GM23248 (cell line): ENCODE results near the gene PKP3. TPM values are rescaled to one million over a fixed set of nuclear protein-coding genes. Genes with fewer than 3 reads are reported as not detected.

ENCODE experiments used
- DNase-seq: peaks from one replicate; pipeline ENCODE4 v3.0.0-alpha.2; 2015
- H2AFZ ChIP-seq: fragments of 200-600 bp; sonication (generic); 2 replicates; pipeline ENCODE4 v1.6.1; 2016; ENCODE audit warnings: antibody characterized with exemption
- H3F3A ChIP-seq: fragments of 200-600 bp; sonication (generic); 2 replicates; pipeline ENCODE4 v1.6.1; 2016; ENCODE audit warnings: mild to moderate bottlenecking, antibody characterized with exemption, mixed run types; ENCODE audit not compliant: insufficient read depth
- H3K27ac ChIP-seq: fragments of 200-600 bp; sonication (generic); 2 replicates; pipeline ENCODE4 v1.5.1; 2016; ENCODE audit warnings: mild to moderate bottlenecking
- H3K27me3 ChIP-seq: fragments of 200-600 bp; sonication (generic); replicated peaks from 2 replicates; pipeline ENCODE4 v1.6.1; 2016; ENCODE audit warnings: mild to moderate bottlenecking; ENCODE audit not compliant: insufficient read depth
- H3K36me3 ChIP-seq: fragments of 200-600 bp; sonication (generic); 2 replicates; pipeline ENCODE4 v1.6.1; 2016; ENCODE audit warnings: low read depth, mild to moderate bottlenecking
- H3K4me1 ChIP-seq: fragments of 200-600 bp; sonication (generic); 2 replicates; pipeline ENCODE4 v1.6.1; 2016; ENCODE audit warnings: mild to moderate bottlenecking; ENCODE audit not compliant: insufficient read depth
- H3K4me2 ChIP-seq: fragments of 200-600 bp; sonication (generic); one replicate; pipeline ENCODE4 v1.6.1; 2016; ENCODE audit warnings: mild to moderate bottlenecking; ENCODE audit not compliant: unreplicated experiment
- H3K4me3 ChIP-seq: fragments of 200-600 bp; sonication (generic); 2 replicates; pipeline ENCODE4 v1.5.1; 2016; ENCODE audit warnings: mild to moderate bottlenecking
- H3K79me2 ChIP-seq: fragments of 200-600 bp; sonication (generic); 2 replicates; pipeline ENCODE4 v1.6.1; 2016; ENCODE audit warnings: mild to moderate bottlenecking; ENCODE audit not compliant: insufficient read depth
- H3K9ac ChIP-seq: fragments of 200-600 bp; sonication (generic); 2 replicates; pipeline ENCODE4 v1.6.1; 2016; ENCODE audit warnings: mild to moderate bottlenecking
- H3K9me2 ChIP-seq: fragments of 200-600 bp; sonication (generic); 2 replicates; pipeline ENCODE4 v1.6.1; 2016; ENCODE audit warnings: mixed run types, mild to moderate bottlenecking, moderate library complexity; ENCODE audit not compliant: insufficient read depth
- H3K9me3 ChIP-seq: fragments of 200-600 bp; sonication (generic); one replicate; pipeline ENCODE4 v1.6.1; 2017; ENCODE audit warnings: low read depth
- H4K20me1 ChIP-seq: fragments of 200-600 bp; sonication (generic); 2 replicates; pipeline ENCODE4 v1.6.0; 2016; ENCODE audit not compliant: insufficient read depth
- EZH2 ChIP-seq: fragments of 200-600 bp; sonication (generic); IDR thresholded peaks from 2 replicates; pipeline ENCODE4 v1.6.1; 2018; ENCODE audit warnings: antibody characterized with exemption, mild to moderate bottlenecking; ENCODE audit not compliant: insufficient read depth, poor library complexity, severe bottlenecking
- EZH2phosphoT487 ChIP-seq: fragments of 200-600 bp; sonication (generic); IDR thresholded peaks from 2 replicates; pipeline ENCODE4 v1.6.1; 2018; ENCODE audit warnings: antibody characterized with exemption, moderate library complexity, mild to moderate bottlenecking, low read depth; ENCODE audit not compliant: insufficient read depth
- WGBS, 2 experiments: methylation state at CpG; one replicate each; pipeline ENCODE4 v1.1.6; 2015 to 2017; ENCODE audit warnings: low lambda C conversion rate in 2 of 2, low coverage in 1 of 2; ENCODE audit errors: missing lambda C conversion rate in 2 of 2; 5-methylcytosine and 5-hydroxymethylcytosine counted together
- in situ Hi-C: fragments of 300-500 bp; cut with MboI; formaldehyde crosslinking; loops from 2 replicates; pipeline ENCODE4 v1.15.0; 2020
- polyA plus RNA-seq: library from polyadenylated mRNA; unstranded; fragments of >200 nt; fragmentation: Nextera tagmentation; extraction: Ambion mirVana; gene quantifications from 2 replicates; pipeline ENCODE4 v1.2.1, GENCODE V29; 2016
- total RNA-seq: library from RNA; depleted of rRNA; stranded (reverse); fragments of >200 nt; shearing (Covaris generic); gene quantifications from 2 replicates; pipeline ENCODE4 v1.2.3, GENCODE V29; 2014

The PKP3 gene
- total and polyA plus RNA-seq, 2 experiments from 2014 or later: 1.2 to 2.2 TPM

- H3K4me2 ChIP-seq: peak overlapping the region; percentile 39
- no peaks in the 10 kb centered on the region for H3K9me2 ChIP-seq
- peak overlapping the region; percentile 80 for H2AFZ ChIP-seq
- WGBS, 2 experiments: 11 to 20% methylated on average over 18 of the region's 18 CpGs
- in situ Hi-C loops: no loop called here
- no peaks in the 10 kb centered on the region for H3K36me3 ChIP-seq
- no peaks in the 10 kb centered on the region for H3K9me3 ChIP-seq
- H3K4me3 ChIP-seq: peak overlapping the region; percentile 6
- no peaks in the 10 kb centered on the region for H4K20me1 ChIP-seq
- H3K79me2 ChIP-seq: no peaks in the 10 kb centered on the region
- H3K4me1 ChIP-seq: peaks cover 39% of the 10 kb centered on the region
- no peaks in the 10 kb centered on the region for H3K27me3 ChIP-seq
- TF ChIP-seq EZH2 (no peak), EZH2phosphoT487 (no peak)
- peaks cover 24% of the 10 kb centered on the region for H3F3A ChIP-seq
- DNase-seq: peak; percentile 71
- H3K27ac ChIP-seq: no peak overlapping the region
- H3K9ac ChIP-seq: peak overlapping the region; percentile 48
Measured at GRCh38 chr11:350723-351255, 43.2 kb upstream of the PKP3 start.

GRCh38 chr11:351411-351810 lies 42.6 kb upstream of the PKP3 start:
- Histone ChIP-seq H3K9ac (peak overlapping the region; percentile 48; the same call in 1 of the 2 replicates), H3K27me3 (no peaks in the 10 kb centered on the region), H3K4me2 (peak overlapping the region; percentile 39), H3K36me3 (no peaks in the 10 kb centered on the region), H3K79me2 (no peaks in the 10 kb centered on the region), H3F3A (peaks cover 24% of the 10 kb centered on the region), H3K27ac (no peak overlapping the region), H3K9me2 (no peaks in the 10 kb centered on the region), H3K4me3 (no peak overlapping the region), H4K20me1 (no peaks in the 10 kb centered on the region), H2AFZ (peak overlapping the region; percentile 80), H3K9me3 (no peaks in the 10 kb centered on the region), H3K4me1 (peaks cover 39% of the 10 kb centered on the region)
- in situ Hi-C loops: no loop called here
- TF ChIP-seq EZH2phosphoT487 (no peak), EZH2 (no peak)
- DNase-seq: no peak
- WGBS, 2 experiments: 83 to 89% methylated on average over 14 of the region's 14 CpGs

GRCh38 chr11:352456-353031 lies 41.5 kb upstream of the PKP3 start:
- WGBS, 2 experiments: 94 to 96% methylated on average over 12 of the region's 12 CpGs
- TF ChIP-seq EZH2: no peak
- Histone ChIP-seq H3K9me2 (no peaks in the 10 kb centered on the region), H4K20me1 (no peaks in the 10 kb centered on the region), H3K79me2 (no peaks in the 10 kb centered on the region), H3K27me3 (no peaks in the 10 kb centered on the region), H3K4me1 (peaks cover 39% of the 10 kb centered on the region), H3K9me3 (no peaks in the 10 kb centered on the region), H3K4me2 (no peak overlapping the region), H2AFZ (peak overlapping the region; percentile 69; the same call in 1 of the 2 replicates), H3K4me3 (no peak overlapping the region), H3F3A (peaks cover 29% of the 10 kb centered on the region), H3K36me3 (no peaks in the 10 kb centered on the region), H3K9ac (no peak overlapping the region), H3K27ac (no peak overlapping the region)
- no peak for DNase-seq
- in situ Hi-C loops: no loop called here

- no peaks in the 10 kb centered on the region for H3K9me2 ChIP-seq
- H3K4me3 ChIP-seq: peak overlapping the region; percentile 14; the same call in 1 of the 2 replicates
- TF ChIP-seq EZH2: no peak
- no peak for TF ChIP-seq EZH2phosphoT487
- no peaks in the 10 kb centered on the region for H4K20me1 ChIP-seq
- H3K9me3 ChIP-seq: no peaks in the 10 kb centered on the region
- peak overlapping the region; percentile 60 for H3K4me2 ChIP-seq
- DNase-seq: peak; percentile 92
- H3K27ac ChIP-seq: peak overlapping the region; percentile 99
- peaks cover 39% of the 10 kb centered on the region for H3K4me1 ChIP-seq
- H2AFZ ChIP-seq: peak overlapping the region; percentile 69
- in situ Hi-C loops: no loop called here
- no peaks in the 10 kb centered on the region for H3K27me3 ChIP-seq
- H3F3A ChIP-seq: peaks cover 29% of the 10 kb centered on the region
- H3K36me3 ChIP-seq: no peaks in the 10 kb centered on the region
- peak overlapping the region; percentile 88 for H3K9ac ChIP-seq
- H3K79me2 ChIP-seq: no peaks in the 10 kb centered on the region
- WGBS, 2 experiments: 10% methylated on average over 16 of the region's 16 CpGs
Measured at GRCh38 chr11:353179-353873, 40.7 kb upstream of the PKP3 start.
